HG02678 (cell line): ENCODE results near the gene MAP2K1.
"Not testable (repeated sequence)": the region's sequence is repeated elsewhere in the genome, so short reads cannot be mapped to it uniquely, and the experiment has no call there.

Experiments
- ATAC-seq: cut with Tn5 transposase; IDR thresholded peaks from one replicate; pipeline ENCODE4 v1.9.1; 2021; ENCODE audit warnings: mild to moderate bottlenecking, moderate library complexity; ENCODE audit not compliant: unreplicated experiment

The MAP2K1 gene

GRCh38 chr15:66503041-66503648, 116.4 kb downstream of the MAP2K1 start:
- not testable (repeated sequence) for ATAC-seq

- ATAC-seq = no peak
Measured at GRCh38 chr15:66503780-66504562, 117.3 kb downstream of the MAP2K1 start.

- ATAC-seq = peak; percentile 84
Measured at GRCh38 chr15:66504563-66505429, 118.1 kb downstream of the MAP2K1 start, which contains the start of the genes RPL4 and ZWILCH. TSS of gene RPL4 (minus strand) at chr15:66504855. CDS start at chr15:66504790, 65 bp downstream. TSS of gene ZWILCH (plus strand) at chr15:66505326. CDS start at chr15:66505339, 13 bp downstream.

- ATAC-seq = no peak
Measured at GRCh38 chr15:66505430-66505811, 118.7 kb downstream of the MAP2K1 start.

GRCh38 chr15:66505818-66506217, 119.1 kb downstream of the MAP2K1 start:
- ATAC-seq = no peak

- ATAC-seq = no peak
Measured at GRCh38 chr15:66508293-66508883, 121.7 kb downstream of the MAP2K1 start.

- ATAC-seq = no peak
Measured at GRCh38 chr15:66514586-66514985, 127.9 kb downstream of the MAP2K1 start.

- ATAC-seq = no peak
Measured at GRCh38 chr15:66515901-66516322, 129.2 kb downstream of the MAP2K1 start.

DNA sequence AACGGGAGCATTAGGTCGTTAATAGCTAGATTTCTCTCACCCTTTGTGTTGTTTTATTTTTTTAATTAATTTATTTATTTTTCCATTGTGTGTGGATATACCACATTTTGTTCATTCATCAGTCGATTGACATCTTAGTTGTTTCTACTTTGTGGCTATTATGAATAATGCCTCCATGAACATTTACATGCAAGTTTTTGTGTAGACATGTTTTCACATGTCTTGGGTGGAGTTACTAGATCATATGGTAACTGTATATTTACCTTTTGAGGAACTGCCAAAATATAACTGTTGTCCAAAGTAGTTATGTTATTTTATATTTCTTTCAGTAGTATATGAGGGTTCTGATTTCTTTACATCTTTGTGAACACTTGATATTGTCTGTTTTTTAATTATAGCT, 137.2 kb downstream of the MAP2K1 start:
- no peak for ATAC-seq

DNA sequence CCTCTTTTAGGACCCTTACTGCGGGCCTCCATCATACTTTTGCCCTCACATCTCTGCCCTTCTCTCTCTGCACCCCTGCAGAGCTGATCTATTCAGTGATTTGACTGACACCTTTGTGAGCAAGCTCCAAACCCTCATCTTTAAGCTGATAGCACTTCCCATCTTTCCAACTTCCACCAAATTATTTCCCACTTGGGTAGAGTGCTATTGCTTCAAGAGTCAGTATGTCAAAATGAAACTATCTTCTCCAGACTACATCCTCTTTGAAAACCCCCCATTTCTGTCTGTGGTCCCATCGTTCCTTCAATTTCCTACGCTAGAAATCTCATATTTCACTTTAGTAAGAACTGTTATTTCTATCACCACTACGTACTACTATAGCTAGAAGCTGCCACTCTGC, 138.1 kb downstream of the MAP2K1 start:
- no peak for ATAC-seq

DNA sequence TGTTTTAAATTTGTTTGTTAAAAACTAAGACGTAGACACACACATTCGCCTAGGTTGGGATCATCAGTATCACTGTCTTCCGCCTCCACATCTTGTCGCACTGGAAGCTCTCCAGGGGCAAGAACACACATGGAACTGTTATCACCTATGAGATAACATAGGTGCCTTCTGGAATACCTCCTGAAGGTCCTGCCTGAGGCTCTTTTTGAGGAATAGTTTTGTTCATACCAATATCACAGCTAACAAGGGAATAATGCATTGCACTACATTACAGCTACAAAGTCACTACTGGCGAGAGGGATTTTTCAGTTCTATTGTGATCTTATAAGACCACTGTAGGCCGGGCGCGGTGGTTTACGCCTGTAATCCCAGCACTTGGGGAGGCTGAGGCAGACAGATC, 148.3 kb downstream of the MAP2K1 start:
- no peak for ATAC-seq
